Stimulated activated effector memory CD8-positive, alpha-beta T cell treated with anti-CD3 and anti-CD28 coated beads, Interleukin-12 subunit alpha, Interleukin-12 subunit beta, amount 100 ng/mL, for 72 hours (primary cell): ENCODE results near the gene USP20.
"Not testable (repeated sequence)": the region's sequence is repeated elsewhere in the genome, so short reads cannot be mapped to it uniquely, and the experiment has no call there.

Source experiments
- ATAC-seq: fragments of 150-1000 bp; cut with Tn5 transposase; 2 replicates; pipeline ENCODE4 v1.10.0; 2021
- DNase-seq, 2 donors: peaks; one replicate each; pipeline ENCODE4 v3.0.0; 2021 to 2022; ENCODE audit warnings: low spot score in 2 of 2
- H3K27ac Mint-ChIP-seq: one replicate; pipeline ENCODE4 v1.8.0; 2022; ENCODE audit warnings: mild to moderate bottlenecking, mixed read lengths
- H3K36me3 Mint-ChIP-seq: one replicate; pipeline ENCODE4 v1.8.0; 2022; ENCODE audit warnings: mild to moderate bottlenecking, mixed read lengths
- H3K4me1 Mint-ChIP-seq: one replicate; pipeline ENCODE4 v1.8.0; 2022; ENCODE audit warnings: mixed read lengths
- H3K4me3 Mint-ChIP-seq: one replicate; pipeline ENCODE4 v1.8.0; 2022; ENCODE audit warnings: mild to moderate bottlenecking, mixed read lengths
- H3K9me3 Mint-ChIP-seq: one replicate; pipeline ENCODE4 v1.8.0; 2022; ENCODE audit warnings: mixed read lengths

USP20 gene

DNA sequence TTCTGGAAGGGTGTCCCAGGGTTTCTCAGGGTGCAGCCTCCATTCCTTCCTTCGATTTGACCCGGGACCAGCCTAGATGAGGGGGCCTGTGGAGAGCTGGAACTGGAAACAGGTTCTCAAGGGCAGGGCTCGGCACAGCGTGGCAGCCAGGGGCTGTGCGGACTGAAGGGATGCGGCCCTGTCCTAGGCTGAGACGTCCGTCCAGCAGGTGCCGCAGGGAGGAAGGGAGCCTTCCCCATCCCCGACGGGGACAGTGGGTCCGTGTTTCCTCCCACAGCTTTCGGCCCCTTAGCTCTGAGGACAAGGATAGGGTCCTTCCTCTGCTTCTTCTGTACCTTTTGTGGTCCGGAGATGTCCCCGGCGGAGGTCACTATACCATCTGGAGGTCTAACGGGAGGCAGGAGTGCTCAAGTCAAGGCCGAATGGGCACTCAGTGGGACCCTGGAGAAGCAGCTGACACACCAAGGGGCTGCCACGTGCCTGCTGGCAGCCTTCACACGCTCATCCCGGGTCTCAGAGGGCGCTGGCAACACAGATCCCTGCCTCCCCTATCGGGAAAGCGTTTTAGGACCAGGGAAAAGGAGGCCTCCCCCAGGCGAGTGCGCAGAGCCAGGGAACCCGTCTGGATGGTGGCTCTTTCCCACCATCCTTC, 49.9 kb downstream of the USP20 start:
- DNase-seq (peak; percentile 42 to 81), ATAC-seq (peak; percentile 6)
- Mint-ChIP-seq H3K36me3 (no peaks in the 10 kb centered on the region), H3K27ac (peak overlapping the region; percentile 99), H3K9me3 (no peaks in the 10 kb centered on the region), H3K4me3 (peak overlapping the region; percentile 93), H3K4me1 (peaks cover 65% of the 10 kb centered on the region)

DNA sequence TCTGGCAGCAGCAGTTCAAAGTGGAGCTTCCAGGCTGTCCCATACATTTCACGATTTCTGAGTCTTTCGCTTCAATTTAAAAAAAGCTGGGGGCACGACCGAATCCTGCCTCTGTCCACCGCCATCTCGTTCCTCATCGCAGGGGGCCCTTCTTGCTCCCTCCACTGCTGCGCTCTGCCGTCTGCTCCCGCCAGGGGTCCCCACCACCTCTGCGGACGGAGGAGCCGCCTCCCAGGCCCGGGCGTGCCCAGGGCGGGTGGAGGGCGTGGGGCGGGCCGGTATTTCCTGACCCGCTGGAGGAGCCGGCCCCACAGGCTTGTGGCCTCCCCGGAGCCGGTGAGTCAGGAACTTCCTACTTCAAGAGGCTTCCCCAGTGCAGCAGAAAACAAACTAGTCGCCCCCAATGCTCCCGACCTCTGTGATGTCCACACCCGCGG, 50.4 kb downstream of the USP20 start:
- H3K4me1 Mint-ChIP-seq = peaks cover 70% of the 10 kb centered on the region
- DNase-seq = peak; percentile 90 to 96
- H3K27ac Mint-ChIP-seq = peak overlapping the region; percentile 99
- no peaks in the 10 kb centered on the region for H3K9me3 Mint-ChIP-seq
- peak; percentile 55 for ATAC-seq
- no peaks in the 10 kb centered on the region for H3K36me3 Mint-ChIP-seq
- H3K4me3 Mint-ChIP-seq = peak overlapping the region; percentile 93

DNA sequence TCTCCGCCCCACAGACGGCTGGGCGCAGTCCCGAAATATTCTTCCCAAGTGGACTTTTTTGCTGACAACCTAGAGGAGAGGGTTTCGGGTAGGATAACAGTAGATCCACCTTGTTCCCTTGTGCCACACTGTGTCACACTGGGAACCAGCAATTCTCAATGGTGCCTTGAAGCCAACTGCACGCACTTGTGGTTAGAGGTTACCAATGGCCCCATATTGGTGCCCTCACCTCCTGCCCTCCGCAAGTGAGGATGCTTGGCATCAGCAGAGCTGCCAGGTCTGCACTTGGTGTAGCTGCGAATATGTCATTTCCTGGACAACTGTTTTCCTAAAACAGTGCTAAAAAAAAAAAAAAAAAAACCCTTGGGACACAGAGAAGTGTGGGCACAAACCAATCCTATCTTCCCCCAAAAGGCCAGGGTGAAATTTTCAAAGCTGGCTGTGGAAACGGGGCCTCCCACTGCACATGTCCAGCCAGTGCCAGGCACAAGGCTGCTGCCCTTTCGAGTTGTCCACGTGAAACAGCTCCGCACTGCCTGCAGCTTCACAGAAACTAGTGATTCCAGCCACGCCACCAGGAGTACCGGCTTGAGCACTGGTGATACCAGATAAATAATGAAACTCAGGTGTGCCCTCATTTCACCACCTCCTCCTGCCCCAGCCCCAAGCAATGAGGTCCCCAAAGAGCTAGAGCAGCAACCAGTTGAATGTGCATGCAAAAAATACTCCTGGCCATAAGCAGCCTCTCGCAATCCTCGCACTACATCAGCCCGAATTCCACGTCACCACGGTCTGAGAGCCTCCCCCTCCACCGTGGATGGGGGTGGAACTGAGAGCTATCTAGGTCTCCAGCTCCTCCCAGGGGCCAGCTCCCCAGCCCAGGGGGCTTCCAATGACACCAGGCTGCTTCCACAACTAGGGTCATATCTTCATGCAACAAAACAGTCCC, 51.2 kb downstream of the USP20 start:
- DNase-seq (peak; percentile 40 to 77), ATAC-seq (peak; percentile 1)
- Mint-ChIP-seq H3K4me1 (peaks cover 78% of the 10 kb centered on the region), H3K27ac (peak overlapping the region; percentile 99), H3K36me3 (no peaks in the 10 kb centered on the region), H3K9me3 (no peaks in the 10 kb centered on the region), H3K4me3 (peak overlapping the region; percentile 93)

DNA sequence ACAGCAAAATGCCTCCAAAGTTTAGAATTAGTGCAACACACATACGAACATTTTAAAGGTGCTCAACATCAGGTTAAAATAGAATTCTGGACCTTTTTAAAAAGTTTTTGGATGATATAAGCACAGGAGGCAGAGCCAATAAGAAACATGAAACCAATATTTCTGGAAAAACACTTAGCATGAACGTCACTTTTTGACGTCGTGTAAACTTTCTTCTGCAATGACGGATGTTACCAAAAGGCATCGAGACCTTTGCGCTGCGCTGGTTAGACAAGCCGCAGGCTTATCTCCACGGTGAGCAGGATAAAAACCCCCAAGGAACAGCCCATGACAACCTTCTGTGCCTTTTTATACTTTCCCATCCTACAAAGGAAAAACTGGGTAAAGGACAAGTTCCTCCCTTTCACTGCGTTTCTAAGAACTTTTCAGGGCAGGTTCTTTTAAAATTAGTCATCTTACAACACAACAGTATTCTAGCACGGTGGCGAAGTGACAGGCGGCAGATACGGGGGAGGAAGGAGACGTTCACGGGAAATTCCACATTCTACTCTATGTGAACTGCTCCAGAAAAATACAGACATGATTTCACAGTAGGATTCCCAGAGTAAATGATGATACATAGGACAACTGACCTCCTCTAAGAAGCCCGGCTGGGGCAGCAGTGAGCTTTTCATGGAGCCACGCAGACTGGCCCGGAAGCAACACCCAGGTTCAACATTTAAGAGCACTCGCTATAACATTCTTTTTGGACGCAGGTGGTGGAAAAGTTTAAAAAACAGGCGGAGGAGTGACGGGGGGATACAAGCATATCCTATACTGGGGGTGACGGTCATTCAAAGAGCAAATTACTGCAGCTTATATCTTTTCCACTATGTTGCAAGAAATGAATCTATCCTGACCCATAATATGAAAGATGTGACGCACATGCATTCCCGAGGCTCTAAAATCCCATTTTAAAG, 52.4 kb downstream of the USP20 start:
- H3K27ac Mint-ChIP-seq = peak overlapping the region; percentile 99
- ATAC-seq (peak; percentile 3), DNase-seq (peak; percentile 39 to 83)
- H3K9me3 Mint-ChIP-seq = no peaks in the 10 kb centered on the region
- H3K4me3 Mint-ChIP-seq = peak overlapping the region; percentile 93
- peaks cover 90% of the 10 kb centered on the region for H3K4me1 Mint-ChIP-seq
- no peaks in the 10 kb centered on the region for H3K36me3 Mint-ChIP-seq

DNA sequence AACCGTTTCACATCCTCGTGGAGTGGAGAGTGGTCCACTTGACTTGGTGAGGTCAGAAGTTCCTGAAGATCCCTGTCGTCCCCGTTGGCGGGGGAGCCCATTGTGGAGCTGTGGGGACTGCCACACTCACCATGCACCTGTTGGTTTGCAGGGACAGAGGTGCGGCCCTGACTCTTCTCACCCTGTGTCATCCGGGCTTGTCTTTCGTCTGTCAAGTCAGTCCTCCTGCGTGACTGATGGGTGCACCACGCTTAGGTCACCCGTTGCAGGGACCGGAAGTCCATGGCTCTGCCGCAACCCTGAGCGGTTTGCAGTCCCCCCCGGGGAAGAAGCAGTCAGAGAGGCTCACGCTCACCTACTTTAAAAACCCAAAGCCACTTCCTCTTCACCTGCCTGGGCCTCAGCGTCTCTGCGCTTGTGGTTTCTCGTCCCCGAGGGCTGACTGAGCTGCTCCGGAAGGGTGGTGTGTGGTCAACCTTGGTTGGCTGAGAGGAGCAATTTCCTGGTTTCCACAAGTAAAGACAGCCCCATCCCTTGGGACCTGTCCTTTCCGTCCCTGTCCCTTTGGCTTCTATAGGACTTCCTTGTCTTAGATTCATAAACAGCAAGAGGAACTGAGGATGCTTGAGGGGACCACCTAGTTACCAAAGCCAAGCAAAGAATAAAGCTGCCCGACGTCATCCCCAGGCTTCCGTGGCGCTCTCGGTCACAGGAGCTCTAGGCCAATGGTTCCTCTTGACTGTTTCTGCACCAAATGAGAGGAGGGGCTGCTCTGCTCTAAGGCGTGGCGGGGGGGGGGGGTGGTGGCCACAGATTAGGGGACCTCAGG, 53.2 kb downstream of the USP20 start:
- DNase-seq (peak; percentile 83 to 97), ATAC-seq (peak; percentile 73)
- peaks cover 96% of the 10 kb centered on the region for H3K4me1 Mint-ChIP-seq
- H3K4me3 Mint-ChIP-seq = peak overlapping the region; percentile 93
- peak overlapping the region; percentile 99 for H3K27ac Mint-ChIP-seq
- no peaks in the 10 kb centered on the region for H3K36me3 Mint-ChIP-seq
- no peaks in the 10 kb centered on the region for H3K9me3 Mint-ChIP-seq

DNA sequence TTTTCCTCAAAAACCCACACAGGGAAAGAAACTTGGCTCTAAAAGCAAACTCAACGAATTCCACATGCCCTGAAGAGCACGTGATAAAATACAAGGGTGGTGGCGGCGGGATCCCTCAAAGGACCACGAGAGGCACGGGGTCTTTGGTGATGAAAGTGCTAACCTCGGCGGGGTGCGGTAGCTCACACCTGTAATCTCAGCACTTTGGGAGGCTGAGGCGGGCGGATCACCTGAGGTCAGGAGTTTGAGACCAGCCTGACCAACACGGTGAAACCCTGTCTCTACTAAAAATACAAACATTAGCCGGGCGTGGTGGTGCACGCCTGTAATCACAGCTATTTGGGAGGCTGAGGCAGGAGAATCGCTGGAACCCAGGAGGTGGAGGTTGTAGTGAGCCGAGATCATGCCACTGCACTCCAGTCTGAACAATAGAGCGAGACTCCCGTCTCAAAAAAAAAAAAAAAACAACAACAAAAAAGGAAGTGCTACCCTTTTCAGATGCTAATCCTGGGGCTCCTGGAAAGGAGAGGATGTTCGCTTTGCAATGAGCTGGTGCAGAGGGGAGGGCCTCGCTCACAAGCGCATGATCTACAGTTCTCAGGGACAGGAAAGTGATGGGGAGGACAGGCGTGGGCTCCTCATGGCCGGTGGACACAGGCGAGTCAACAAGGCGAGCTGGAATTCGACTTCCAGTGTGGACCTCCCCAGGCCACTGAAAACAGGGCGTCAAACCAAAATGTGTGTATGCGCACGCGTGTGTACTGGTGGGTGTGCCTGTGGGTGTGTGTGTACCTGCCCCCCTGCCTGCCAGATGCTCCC, 54.1 kb downstream of the USP20 start:
- peak overlapping the region; percentile 93 for H3K4me3 Mint-ChIP-seq
- ATAC-seq = no peak

DNA sequence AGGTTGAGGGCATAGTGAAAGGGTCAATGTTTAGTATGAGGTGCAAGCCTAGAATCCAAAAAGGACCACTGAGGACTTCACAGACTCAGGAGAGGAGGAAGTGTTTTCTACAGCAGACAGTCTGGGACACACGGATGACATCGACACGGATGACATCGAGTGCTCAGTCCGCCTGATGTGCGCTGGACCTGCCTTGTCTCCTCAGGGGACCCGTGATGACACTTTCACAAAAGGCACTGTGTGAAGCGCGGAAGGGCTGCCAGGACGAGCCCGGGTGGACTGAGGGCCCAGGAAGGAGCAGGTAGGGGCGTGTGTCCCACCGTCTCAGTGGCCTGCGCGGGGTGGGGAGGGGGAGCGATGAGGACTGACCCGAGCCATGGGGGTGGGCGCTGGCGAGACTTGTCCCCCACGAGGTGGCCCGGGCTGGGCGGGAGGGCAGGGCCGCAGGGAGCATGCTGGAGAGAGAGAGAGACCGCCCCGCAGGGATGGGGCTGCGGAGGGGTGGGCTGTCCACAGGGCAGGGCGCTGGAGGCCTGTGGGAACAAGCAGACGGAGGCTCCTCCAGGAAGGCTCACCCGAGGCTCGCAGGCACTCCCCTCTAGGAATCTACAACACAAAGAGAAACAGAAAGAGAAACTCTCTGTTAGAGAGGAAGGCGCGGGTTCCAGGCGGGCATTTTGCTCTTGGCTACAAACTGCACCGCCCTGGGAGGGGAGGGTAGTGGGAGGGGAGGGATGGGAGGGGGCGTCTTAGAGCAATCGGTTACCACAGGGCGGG, 54.9 kb downstream of the USP20 start:
- Mint-ChIP-seq H3K4me1 (peaks cover 92% of the 10 kb centered on the region), H3K27ac (peak overlapping the region; percentile 99), H3K4me3 (peak overlapping the region; percentile 93), H3K36me3 (no peaks in the 10 kb centered on the region), H3K9me3 (no peaks in the 10 kb centered on the region)
- peak; percentile 33 to 83 for DNase-seq
- ATAC-seq = peak; percentile 1

More for the DNA sequence above, 54.1 kb downstream of the USP20 start:
- DNase-seq = peak in 1 of 2 donors; percentile 76
- H3K36me3 Mint-ChIP-seq = no peaks in the 10 kb centered on the region
- no peaks in the 10 kb centered on the region for H3K9me3 Mint-ChIP-seq
- H3K4me1 Mint-ChIP-seq = peaks cover 92% of the 10 kb centered on the region
- peak overlapping the region; percentile 99 for H3K27ac Mint-ChIP-seq

DNA sequence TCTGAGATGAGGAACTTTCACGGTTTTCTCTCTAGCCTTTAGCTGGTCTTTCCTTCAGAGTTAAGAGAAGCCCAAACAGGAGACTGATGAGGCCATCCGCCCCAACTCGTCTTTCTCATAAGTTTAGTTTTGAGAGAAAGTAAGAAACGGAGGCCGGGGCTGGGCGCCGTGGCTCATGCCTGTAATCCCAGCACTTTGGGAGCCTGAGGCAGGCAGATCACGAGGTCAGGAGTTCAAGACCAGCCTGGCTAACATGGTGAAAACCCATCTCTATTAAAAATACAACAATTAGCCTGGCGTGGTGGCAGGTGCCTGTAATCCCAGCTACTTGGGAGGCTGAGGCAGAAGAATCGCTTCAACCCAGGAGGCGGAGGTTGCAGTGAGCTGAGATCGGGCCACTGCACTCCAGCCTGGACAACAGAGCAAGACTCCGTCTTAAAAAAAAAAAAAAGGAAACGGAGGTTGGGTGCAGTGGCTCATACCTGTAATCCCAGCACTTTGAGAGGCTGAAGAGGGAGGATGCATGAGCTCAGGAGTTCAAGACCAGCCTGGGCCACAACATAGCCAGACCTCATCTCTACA, 55.6 kb downstream of the USP20 start:
- H3K4me1 Mint-ChIP-seq = peaks cover 92% of the 10 kb centered on the region
- not testable (repeated sequence) for DNase-seq, H3K9me3 Mint-ChIP-seq, ATAC-seq, H3K36me3 Mint-ChIP-seq
- peak overlapping the region; percentile 93 for H3K4me3 Mint-ChIP-seq
- H3K27ac Mint-ChIP-seq = peak overlapping the region; percentile 99

DNA sequence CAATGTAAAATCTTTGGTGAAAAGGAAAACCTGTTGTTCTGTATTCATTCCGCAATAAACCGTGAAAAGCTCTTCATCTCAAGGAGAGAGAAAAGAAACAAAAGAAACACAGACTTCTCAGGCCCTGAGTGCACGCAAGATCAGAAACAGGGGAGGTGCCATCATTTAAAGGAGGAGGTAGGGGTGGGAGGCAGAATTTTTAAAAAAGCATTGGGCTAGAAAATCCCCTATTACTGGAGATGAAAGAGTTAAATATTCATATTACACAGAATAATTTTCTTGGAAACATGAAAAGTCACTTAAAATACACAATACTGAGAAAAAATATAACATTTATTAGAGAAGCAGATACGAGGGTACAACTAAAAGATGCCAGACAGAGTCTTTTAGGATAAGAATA, 56.3 kb downstream of the USP20 start:
- peak overlapping the region; percentile 93 for H3K4me3 Mint-ChIP-seq
- no peaks in the 10 kb centered on the region for H3K36me3 Mint-ChIP-seq
- DNase-seq (no peak), ATAC-seq (no peak)
- H3K27ac Mint-ChIP-seq = peak overlapping the region; percentile 99
- H3K4me1 Mint-ChIP-seq = peaks cover 93% of the 10 kb centered on the region
- H3K9me3 Mint-ChIP-seq = no peaks in the 10 kb centered on the region

DNA sequence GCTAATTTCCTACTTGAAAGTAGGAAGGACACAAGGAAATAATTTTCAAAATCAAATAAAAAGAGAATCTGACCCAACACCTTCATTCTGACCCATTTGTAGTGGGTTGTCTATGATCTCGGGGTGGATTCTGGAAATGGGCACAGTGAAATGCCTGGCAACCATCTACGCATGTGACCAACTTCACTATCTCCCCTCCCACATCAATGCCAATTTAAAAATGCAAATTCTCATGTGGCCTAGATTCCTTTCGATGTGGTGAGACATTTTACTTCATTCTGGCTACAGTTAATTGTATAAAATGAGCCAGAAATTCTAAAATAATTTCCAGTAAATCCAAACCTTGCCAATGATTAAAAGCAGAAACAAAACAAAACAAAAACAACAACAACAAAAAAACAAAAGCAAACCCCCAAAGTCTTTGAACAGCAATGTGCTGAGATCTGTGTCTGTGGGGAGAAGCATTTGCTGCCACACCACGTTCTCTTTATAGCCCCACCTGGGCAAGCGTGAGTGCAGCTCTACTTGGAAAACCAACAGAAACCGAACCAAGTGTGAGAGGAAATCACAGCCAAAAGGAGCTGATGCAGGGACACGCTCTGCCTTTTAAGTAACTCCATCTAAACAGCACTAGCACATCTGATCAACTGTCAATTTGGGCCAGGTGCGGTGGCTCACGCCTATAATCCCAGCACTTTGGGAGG, 59.0 kb downstream of the USP20 start:
- ATAC-seq (no peak), DNase-seq (no peak)
- Mint-ChIP-seq H3K9me3 (no peaks in the 10 kb centered on the region), H3K36me3 (no peaks in the 10 kb centered on the region), H3K4me1 (peaks cover 91% of the 10 kb centered on the region), H3K27ac (peak overlapping the region; percentile 88), H3K4me3 (peak overlapping the region; percentile 93)

DNA sequence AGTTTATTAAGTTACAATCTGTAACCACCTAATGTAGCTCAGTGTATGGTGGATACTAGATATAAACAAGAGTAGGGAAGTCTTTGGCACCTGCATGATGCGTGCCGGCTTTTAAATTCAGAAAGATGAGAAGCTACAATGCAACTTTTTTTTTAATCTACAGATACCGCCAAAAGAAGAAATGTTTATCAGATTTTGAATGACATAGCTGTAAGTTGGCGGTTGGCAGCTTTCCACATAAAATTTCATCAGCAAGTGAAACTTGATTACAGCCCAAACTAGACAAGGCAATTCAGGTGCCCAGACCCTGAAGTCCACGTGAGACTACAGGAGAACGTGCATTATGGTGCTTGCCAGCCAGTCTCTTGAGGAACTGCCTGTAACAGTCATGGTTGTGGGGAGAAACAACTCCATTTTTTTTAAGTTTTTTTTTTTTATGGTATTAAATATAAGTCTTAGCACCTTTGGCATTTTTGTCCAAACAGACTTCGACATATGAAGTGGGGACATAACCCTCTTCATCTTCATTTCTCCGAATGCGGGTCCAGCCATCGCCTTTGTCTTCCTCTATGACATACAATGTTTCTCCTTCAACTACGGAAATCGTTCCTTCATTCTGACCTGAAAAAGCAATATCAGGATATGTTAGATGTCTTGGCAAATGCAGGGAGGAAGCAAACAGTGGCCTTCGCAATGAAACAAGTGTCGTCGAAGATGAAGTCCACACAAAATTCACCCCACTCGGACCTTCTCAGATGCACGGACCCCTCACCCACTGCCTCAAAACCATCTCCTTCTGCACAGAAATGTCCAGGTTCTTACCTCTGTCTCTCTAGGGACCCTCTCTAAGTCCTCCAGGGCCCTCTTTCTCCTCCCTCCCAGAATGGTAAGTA, 60.4 kb downstream of the USP20 start:
- Mint-ChIP-seq H3K4me1 (peaks cover 84% of the 10 kb centered on the region), H3K9me3 (no peaks in the 10 kb centered on the region), H3K4me3 (peak overlapping the region; percentile 25), H3K36me3 (no peaks in the 10 kb centered on the region), H3K27ac (peak overlapping the region; percentile 88)
- DNase-seq (no peak), ATAC-seq (peak; percentile 5)
